Gastroesophageal sphincter (tissue), 4 donors: ENCODE results near the gene ARF1. TPM values are rescaled to one million over a fixed set of nuclear protein-coding genes. Genes with fewer than 3 reads are reported as not detected.

Experiments used
- ATAC-seq: fragments of 150-250 bp; one replicate; pipeline ENCODE4 v1.9.1; 2016; ENCODE audit warnings: mild to moderate bottlenecking, moderate library complexity
- H3K27ac ChIP-seq, 4 donors: fragments of 200-600 bp; sonication (generic) in 3 of 4; 1 replicate in 3 of 4; 2 replicates in 1 of 4; pipeline ENCODE4 v1.5.1; 2016 to 2019
- H3K27me3 ChIP-seq: fragments of 200-600 bp; sonication (generic); one replicate; pipeline ENCODE4 v1.5.1; 2019
- H3K36me3 ChIP-seq, 2 donors: fragments of 200-600 bp; sonication (generic); one replicate each; pipeline ENCODE4 v1.5.1; 2019; ENCODE audit warnings: control low read depth in 1 of 2
- H3K4me1 ChIP-seq, 3 donors: fragments of 200-600 bp; sonication (generic); 1 replicate in 2 of 3; 2 replicates in 1 of 3; pipeline ENCODE4 v1.5.1; 2016 to 2019; ENCODE audit warnings: control low read depth in 2 of 3
- H3K4me3 ChIP-seq, 2 donors: fragments of 200-600 bp; sonication (generic); one replicate each; pipeline ENCODE4 v1.5.1; 2019; ENCODE audit warnings: mild to moderate bottlenecking in 1 of 2, moderate library complexity in 1 of 2
- H3K9me3 ChIP-seq, 3 donors: fragments of 200-600 bp; sonication (generic); one replicate each; pipeline ENCODE4 v1.5.1; 2017 to 2019; ENCODE audit warnings: control low read depth in 2 of 3
- EP300 ChIP-seq: sonication (generic); formaldehyde crosslinking; IDR thresholded peaks from one replicate; pipeline ENCODE4 v1.6.1; 2017; ENCODE audit warnings: antibody characterized with exemption, mild to moderate bottlenecking
- POLR2A ChIP-seq, 2 donors: fragments of 450-650 bp; IDR thresholded peaks; one replicate each; pipeline ENCODE4 v1.6.1; 2017; ENCODE audit warnings: antibody characterized with exemption in 2 of 2, mild to moderate bottlenecking in 2 of 2, moderate library complexity in 1 of 2
- POLR2AphosphoS5 ChIP-seq: sonication (generic); formaldehyde crosslinking; IDR thresholded peaks from one replicate; pipeline ENCODE4 v1.6.1; 2017; ENCODE audit warnings: antibody characterized with exemption
- WGBS, 2 donors: methylation state at CpG; one replicate each; pipeline ENCODE4 v1.1.5; 2018; ENCODE audit warnings: low coverage in 1 of 2; 5-methylcytosine and 5-hydroxymethylcytosine counted together
- total RNA-seq, 4 donors: library from RNA; depleted of rRNA; stranded (reverse); fragments of >200 nt; gene quantifications; one replicate each; pipeline ENCODE4 v1.1.0, GENCODE V29; 2016
- TF ChIP-seq, protein P1 (sequence below), 4 experiments: fragments of 200-600 bp in 2 of 4; fragments of 450-650 bp in 2 of 4; sonication (generic) in 1 of 4; IDR thresholded peaks; one replicate each; pipeline ENCODE4 v1.5.1; 2017 to 2019; ENCODE audit warnings: antibody characterized with exemption in 4 of 4, mild to moderate bottlenecking in 2 of 4, moderate library complexity in 2 of 4

The ARF1 gene
- total RNA-seq, 4 donors from 2014 or later, result 256 to 385 (median 303) TPM

- no peak for TF ChIP-seq EP300
- TF ChIP-seq POLR2AphosphoS5, result no peak
- no peak for TF ChIP-seq POLR2A (IDR thresholded peaks at IDR 0.05)
- TF ChIP-seq, protein P1, sequence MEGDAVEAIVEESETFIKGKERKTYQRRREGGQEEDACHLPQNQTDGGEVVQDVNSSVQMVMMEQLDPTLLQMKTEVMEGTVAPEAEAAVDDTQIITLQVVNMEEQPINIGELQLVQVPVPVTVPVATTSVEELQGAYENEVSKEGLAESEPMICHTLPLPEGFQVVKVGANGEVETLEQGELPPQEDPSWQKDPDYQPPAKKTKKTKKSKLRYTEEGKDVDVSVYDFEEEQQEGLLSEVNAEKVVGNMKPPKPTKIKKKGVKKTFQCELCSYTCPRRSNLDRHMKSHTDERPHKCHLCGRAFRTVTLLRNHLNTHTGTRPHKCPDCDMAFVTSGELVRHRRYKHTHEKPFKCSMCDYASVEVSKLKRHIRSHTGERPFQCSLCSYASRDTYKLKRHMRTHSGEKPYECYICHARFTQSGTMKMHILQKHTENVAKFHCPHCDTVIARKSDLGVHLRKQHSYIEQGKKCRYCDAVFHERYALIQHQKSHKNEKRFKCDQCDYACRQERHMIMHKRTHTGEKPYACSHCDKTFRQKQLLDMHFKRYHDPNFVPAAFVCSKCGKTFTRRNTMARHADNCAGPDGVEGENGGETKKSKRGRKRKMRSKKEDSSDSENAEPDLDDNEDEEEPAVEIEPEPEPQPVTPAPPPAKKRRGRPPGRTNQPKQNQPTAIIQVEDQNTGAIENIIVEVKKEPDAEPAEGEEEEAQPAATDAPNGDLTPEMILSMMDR (IDR thresholded peaks at IDR 0.05), result no peak
- H3K27ac ChIP-seq, result no peak overlapping the region
- H3K9me3 ChIP-seq, result no peaks in the 10 kb centered on the region
- no peaks in the 10 kb centered on the region for H3K36me3 ChIP-seq
- H3K4me1 ChIP-seq, result no peaks in the 10 kb centered on the region
- no peak for ATAC-seq
- H3K27me3 ChIP-seq, result peaks cover 25% of the 10 kb centered on the region
- WGBS, 2 donors, result 77 to 100% methylated on average over 1 to 3 of the region's 7 CpGs
- no peak overlapping the region for H3K4me3 ChIP-seq
These were observed 37.1 kb upstream of the ARF1 start for GRCh38 chr1:228045405-228045804.

GRCh38 chr1:228045871-228046270 is 36.6 kb upstream of the ARF1 start:
- peaks cover 28% of the 10 kb centered on the region for H3K27me3 ChIP-seq
- H3K9me3 ChIP-seq, result no peaks in the 10 kb centered on the region
- no peaks in the 10 kb centered on the region for H3K36me3 ChIP-seq
- no peaks in the 10 kb centered on the region for H3K4me1 ChIP-seq
- no peak overlapping the region for H3K27ac ChIP-seq
- ATAC-seq, result no peak
- WGBS, 2 donors, result 85% methylated on average over 4 of the region's 9 CpGs; no CpG with 5 or more reads in 1 of the 2 donors
- no peak overlapping the region for H3K4me3 ChIP-seq
- TF ChIP-seq, protein P1 (IDR thresholded peaks at IDR 0.05), result no peak
- TF ChIP-seq EP300 (no peak), POLR2A (IDR thresholded peaks at IDR 0.05) (no peak), POLR2AphosphoS5 (no peak)

DNA sequence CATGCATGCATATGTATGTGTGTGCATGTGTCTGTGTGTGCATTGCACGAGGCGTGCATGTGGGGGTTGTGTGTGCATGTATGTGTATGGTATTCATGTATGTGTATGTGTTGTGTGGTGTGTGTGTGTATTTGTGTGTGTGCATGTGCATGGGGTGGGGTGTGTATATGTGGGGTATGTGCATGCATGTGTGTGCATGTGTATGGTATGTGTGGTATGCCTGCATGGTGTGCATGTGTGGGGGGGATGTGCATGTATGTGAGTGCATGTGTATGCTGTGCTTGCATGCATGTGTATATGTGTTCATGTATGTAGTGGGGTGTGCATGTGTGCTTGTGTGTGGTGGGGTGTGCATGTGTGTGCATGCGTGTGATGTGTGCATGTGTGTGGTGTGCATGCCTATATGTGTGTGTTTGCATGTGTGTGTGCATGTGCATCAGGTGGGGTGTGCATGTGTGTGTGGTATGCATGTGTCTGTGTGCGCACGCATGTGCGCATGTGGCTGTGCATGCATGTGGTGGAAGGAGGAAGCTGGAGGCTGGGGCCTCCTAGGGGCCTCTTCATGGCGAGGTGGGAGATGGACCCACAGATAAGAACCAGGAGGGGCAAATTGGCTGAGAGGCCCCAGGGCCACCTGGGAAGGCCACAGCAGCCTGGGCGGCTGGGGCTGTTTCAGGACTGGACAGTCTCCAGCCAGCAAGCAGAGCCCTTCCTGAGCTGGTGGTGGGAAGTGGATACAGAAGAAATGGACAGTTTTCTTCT is 35.9 kb upstream of the ARF1 start:
- H3K4me3 ChIP-seq, result no peak overlapping the region
- WGBS, 2 donors, result 96 to 100% methylated on average over 5 to 6 of the region's 8 CpGs
- no peak for TF ChIP-seq POLR2A (IDR thresholded peaks at IDR 0.05)
- TF ChIP-seq EP300, result no peak
- no peak for TF ChIP-seq POLR2AphosphoS5
- TF ChIP-seq, protein P1 (IDR thresholded peaks at IDR 0.05), result no peak
- H3K4me1 ChIP-seq, result no peaks in the 10 kb centered on the region
- no peaks in the 10 kb centered on the region for H3K36me3 ChIP-seq
- peaks cover 34% of the 10 kb centered on the region for H3K27me3 ChIP-seq
- no peak for ATAC-seq
- no peak overlapping the region for H3K27ac ChIP-seq
- H3K9me3 ChIP-seq, result no peaks in the 10 kb centered on the region

DNA sequence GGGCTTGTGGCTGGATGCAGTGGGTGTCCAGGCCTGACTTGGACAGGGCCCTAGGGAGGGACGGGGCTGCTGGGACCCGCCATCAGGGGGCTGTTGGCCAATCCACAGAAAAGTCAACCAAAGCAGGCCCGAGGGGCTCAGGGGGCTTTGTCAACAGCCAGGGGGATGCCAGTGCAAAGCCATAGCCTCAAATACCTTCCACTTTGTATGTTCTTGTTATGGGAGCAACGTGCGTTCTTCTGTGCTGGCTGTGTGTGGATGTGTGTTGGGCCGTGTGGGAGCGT is 35.4 kb upstream of the ARF1 start:
- peaks cover 36% of the 10 kb centered on the region for H3K27me3 ChIP-seq
- TF ChIP-seq EP300, result no peak
- ATAC-seq, result no peak
- H3K4me1 ChIP-seq, result no peaks in the 10 kb centered on the region
- H3K9me3 ChIP-seq, result no peaks in the 10 kb centered on the region
- WGBS, 2 donors, result 82% methylated on average over 6 of the region's 7 CpGs; no CpG with 5 or more reads in 1 of the 2 donors
- H3K36me3 ChIP-seq, result no peaks in the 10 kb centered on the region
- no peak overlapping the region for H3K27ac ChIP-seq
- no peak overlapping the region for H3K4me3 ChIP-seq

DNA sequence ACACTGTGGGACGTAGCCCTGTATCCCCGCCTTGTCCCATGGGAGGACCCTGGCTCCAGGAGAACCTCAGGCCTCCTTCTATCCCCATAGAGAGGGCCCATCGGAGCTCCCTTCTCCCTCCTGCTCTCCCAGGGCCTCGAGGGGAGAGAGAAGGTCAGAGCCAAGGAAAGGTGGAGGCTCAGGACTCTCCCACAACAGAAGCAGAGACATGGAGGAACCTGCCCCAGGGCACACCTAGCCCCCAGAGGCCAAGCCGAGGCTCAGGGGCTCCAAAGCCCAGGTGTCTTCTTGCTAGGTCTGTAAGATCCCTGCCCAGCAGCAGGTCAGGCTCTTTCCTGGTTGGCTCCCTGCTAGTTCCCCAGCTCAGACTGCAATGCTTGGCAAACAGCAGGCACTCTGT is 34.4 kb upstream of the ARF1 start:
- no peak overlapping the region for H3K27ac ChIP-seq
- TF ChIP-seq, protein P1 (IDR thresholded peaks at IDR 0.05), result no peak
- TF ChIP-seq POLR2AphosphoS5, result no peak
- no peak for TF ChIP-seq EP300
- TF ChIP-seq POLR2A (IDR thresholded peaks at IDR 0.05), result no peak
- no peak for ATAC-seq
- no peaks in the 10 kb centered on the region for H3K36me3 ChIP-seq
- WGBS, 2 donors, result 60 to 100% methylated on average over 1 of the region's 5 CpGs
- no peaks in the 10 kb centered on the region for H3K9me3 ChIP-seq
- H3K4me1 ChIP-seq, result no peaks in the 10 kb centered on the region
- H3K27me3 ChIP-seq, result peaks cover 39% of the 10 kb centered on the region
- H3K4me3 ChIP-seq, result no peak overlapping the region
